Measurements from ENCODE around the gene KLHL40.

- TF ChIP-seq CTCF (IDR thresholded peaks at IDR 0.05) (no peak), POLR2A (IDR thresholded peaks at IDR 0.05) (no peak)
Observed at GRCh38 chr3:42655331-42655888, 29.9 kb upstream of the KLHL40 start.
